GM12892 (cell line): ENCODE results near the gene ZFP28. TPM values are rescaled to one million over a fixed set of nuclear protein-coding genes. Genes with fewer than 3 reads are reported as not detected.
A peak's percentile ranks its signal among the peaks of the same experiment; 100 is the strongest.

Experiments
- DNase-seq: peaks from one replicate; pipeline ENCODE4 v3.0.0; 2011; ENCODE audit not compliant: insufficient read length
- FAIRE-seq: peaks from 2 replicates; lab custom pipeline; 2011; peaks lifted over from hg19 to GRCh38; lab: Jason Lieb, UNC
- POLR2A ChIP-seq: IDR thresholded peaks from 2 replicates; pipeline ENCODE4 v1.6.1; 2011; ENCODE audit warnings: low read depth, low read length, control low read depth
- POLR2AphosphoS5 ChIP-seq: IDR thresholded peaks from 2 replicates; pipeline ENCODE4 v1.6.1; 2011; ENCODE audit warnings: low read depth, low read length, control low read depth
- TAF1 ChIP-seq: IDR thresholded peaks from 2 replicates; pipeline ENCODE4 v1.6.1; 2011; ENCODE audit warnings: low read depth, mild to moderate bottlenecking, control low read depth, low read length, borderline replicate concordance
- polyA plus RNA-seq: library from polyadenylated mRNA; unstranded; fragments of >200 nt; gene quantifications from one replicate; pipeline ENCODE4 v1.2.1, GENCODE V29; 2012; ENCODE audit warnings: missing spikeins, inconsistent platforms; ENCODE audit not compliant: missing spikeins

Gene ZFP28
- polyA plus RNA-seq = not detected

GRCh38 chr19:56538761-56539263, at the start of gene ZFP28:
Gene ZFP28 (plus strand): TSS chr19:56538948. CDS start chr19:56539019, 71 bp downstream.
- FAIRE-seq (no peak), DNase-seq (peak; percentile 8)
- TF ChIP-seq TAF1 (no peak), POLR2AphosphoS5 (no peak), POLR2A (no peak)

DNA sequence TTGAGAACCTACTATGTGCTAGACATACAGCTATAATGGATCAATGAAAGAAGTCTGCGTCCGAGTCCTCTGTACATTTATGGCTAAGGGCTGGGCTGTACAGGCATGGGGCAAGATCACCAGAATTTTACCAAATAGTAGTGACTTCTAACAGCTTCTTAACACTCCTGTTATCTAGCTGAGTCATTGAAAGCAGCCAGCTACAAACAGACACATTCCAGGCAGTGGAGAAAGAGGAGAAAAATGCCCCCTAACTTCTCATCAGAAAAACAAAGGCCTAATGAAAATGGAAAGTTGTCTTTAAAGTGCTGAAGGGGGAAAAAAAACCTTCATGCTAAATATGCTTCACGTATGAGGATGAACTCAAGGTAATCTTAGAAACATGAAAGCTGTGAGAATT, 47.3 kb upstream of the ZFP28 start:
- DNase-seq (no peak), FAIRE-seq (no peak)
- TF ChIP-seq POLR2AphosphoS5 (no peak), POLR2A (no peak), TAF1 (no peak)

DNA sequence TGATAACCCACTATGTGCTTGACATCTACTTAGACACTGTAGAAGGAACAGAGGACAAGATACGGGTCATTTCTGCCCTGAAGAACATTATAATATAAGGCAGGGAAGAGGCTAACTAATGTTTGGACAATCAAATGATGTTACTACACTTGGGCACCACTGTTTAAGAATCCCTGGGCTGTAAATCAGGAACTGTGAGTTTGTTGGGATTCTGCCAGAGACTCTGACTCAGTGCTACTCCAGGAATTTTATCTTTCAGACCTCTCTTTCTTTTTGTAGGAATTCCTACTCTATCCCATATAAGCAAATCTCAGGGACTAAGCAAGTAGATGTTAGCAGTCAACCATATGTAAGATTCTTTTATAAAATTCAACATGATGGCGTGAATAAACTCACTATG, 34.2 kb upstream of the ZFP28 start:
- FAIRE-seq = no peak
- no peak for DNase-seq
- TF ChIP-seq POLR2AphosphoS5 (no peak), POLR2A (no peak), TAF1 (no peak)

DNA sequence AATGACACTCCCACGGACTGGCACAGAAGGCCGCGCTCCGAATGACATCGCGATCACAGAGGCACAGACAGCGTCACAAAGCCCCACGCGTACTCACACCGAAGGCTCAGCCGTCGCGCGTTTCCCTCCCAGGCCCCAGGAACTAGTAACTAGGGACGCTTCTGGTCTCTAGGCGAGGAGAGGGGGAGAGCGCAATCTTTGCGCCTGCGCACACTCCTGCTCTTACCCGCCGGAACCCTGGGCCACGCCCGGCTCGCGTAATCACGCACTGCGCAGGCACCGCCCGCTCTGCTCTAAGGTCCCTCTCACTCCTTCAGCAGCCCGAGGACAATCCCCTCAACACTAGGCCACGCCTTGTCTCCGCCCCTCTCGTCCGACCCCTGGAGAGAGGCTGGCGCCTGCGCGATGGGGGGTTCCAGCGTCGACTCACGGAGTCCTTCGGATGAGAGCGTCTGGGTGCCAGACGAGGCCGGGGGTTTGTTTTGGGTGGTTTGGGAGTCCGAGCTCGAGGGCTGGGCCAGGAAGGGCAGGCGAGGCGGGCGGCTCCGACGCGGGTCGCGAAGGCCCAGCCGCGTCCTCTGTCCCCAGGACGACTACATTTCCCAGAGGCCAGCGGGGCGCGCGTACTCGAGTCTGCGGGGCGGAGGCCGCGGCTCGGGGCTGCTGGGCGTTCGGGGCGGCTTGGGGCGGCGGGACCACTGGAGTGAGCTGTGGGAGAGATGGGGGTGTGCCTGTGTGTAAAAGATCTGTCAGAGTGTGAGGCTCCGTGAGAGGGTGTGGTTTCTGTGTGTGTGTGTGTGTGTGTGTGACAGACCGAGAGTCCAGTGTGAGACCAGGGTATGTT, 31.1 kb upstream of the ZFP28 start, which contains the start of gene ZNF471:
Gene ZNF471 (plus strand): TSS at position 410 of the 844 bp plus-strand sequence. CDS start 3,717 bp downstream, outside the sequence.
- no peak for FAIRE-seq
- no peak for DNase-seq
- TF ChIP-seq TAF1 = no peak

GRCh38 chr19:56508290-56508778, 30.4 kb upstream of the ZFP28 start:
- no peak for FAIRE-seq
- DNase-seq = no peak
- TF ChIP-seq TAF1 (no peak), POLR2A (no peak), POLR2AphosphoS5 (no peak)

DNA sequence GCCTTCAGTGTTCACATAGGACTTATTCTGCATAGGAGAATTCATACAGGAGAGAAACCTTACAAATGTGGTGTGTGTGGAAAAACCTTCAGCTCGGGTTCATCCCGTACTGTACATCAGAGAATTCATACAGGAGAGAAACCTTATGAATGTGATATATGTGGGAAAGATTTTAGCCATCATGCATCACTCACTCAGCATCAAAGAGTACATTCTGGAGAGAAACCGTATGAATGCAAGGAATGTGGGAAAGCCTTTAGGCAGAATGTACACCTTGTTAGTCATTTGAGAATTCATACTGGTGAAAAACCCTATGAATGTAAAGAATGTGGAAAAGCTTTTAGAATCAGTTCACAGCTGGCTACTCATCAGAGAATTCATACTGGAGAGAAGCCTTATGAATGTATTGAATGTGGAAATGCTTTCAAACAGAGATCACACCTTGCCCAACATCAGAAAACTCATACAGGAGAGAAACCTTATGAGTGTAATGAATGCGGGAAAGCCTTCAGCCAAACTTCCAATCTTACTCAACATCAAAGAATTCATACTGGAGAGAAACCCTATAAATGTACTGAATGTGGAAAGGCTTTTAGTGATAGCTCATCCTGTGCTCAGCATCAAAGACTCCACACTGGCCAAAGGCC, 13.4 kb upstream of the ZFP28 start:
- FAIRE-seq = no peak
- no peak for DNase-seq
- TF ChIP-seq POLR2A = no peak
- TF ChIP-seq TAF1 = no peak
- no peak for TF ChIP-seq POLR2AphosphoS5

GRCh38 chr19:56537442-56537841, 1.3 kb upstream of the ZFP28 start:
- no peak for DNase-seq
- no peak for FAIRE-seq
- no peak for TF ChIP-seq TAF1

- DNase-seq (peak; percentile 11), FAIRE-seq (no peak)
- TF ChIP-seq TAF1 = no peak
- TF ChIP-seq POLR2AphosphoS5 = no peak
- no peak for TF ChIP-seq POLR2A
These were observed 441 bp upstream of the ZFP28 start for GRCh38 chr19:56538254-56538760.

DNA sequence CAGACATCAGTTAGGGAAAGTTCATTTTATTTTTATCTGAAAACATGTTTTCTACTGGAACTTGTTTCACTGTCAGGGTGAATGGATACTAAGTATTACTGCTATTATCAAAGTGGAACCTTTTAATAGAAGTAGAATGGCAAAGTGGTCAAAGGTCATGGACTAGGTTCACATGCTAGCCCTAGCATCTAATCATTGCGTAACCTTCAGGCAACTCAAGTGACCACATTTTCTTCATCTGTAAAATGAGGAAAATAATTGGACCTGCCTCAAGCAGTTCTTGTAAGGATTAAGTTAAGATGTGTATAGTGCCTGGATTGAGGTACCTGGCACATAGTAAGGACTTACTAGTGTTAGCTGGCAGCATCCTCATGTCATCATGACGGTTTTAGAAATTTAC, 5.0 kb downstream of the ZFP28 start:
- no peak for TF ChIP-seq POLR2AphosphoS5
- TF ChIP-seq TAF1 = no peak
- no peak for TF ChIP-seq POLR2A
- DNase-seq (no peak), FAIRE-seq (no peak)

DNA sequence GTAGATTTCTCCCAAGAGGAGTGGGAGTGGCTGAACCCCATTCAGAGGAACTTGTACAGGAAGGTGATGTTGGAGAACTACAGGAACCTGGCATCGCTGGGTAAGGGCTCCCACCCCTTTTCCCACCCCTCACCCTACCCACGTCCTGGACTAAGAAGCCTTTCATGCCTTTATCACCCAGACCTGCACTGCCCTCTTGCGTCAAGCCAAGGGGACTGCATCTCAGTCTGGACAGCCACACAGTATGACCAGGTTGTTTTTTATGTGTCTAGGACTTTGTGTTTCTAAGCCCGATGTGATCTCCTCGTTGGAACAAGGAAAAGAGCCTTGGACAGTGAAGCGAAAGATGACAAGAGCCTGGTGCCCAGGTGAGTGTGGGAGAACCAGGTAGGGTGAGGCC, 8.8 kb downstream of the ZFP28 start:
- FAIRE-seq = no peak
- no peak for DNase-seq
- TF ChIP-seq TAF1 (no peak), POLR2A (no peak), POLR2AphosphoS5 (no peak)

DNA sequence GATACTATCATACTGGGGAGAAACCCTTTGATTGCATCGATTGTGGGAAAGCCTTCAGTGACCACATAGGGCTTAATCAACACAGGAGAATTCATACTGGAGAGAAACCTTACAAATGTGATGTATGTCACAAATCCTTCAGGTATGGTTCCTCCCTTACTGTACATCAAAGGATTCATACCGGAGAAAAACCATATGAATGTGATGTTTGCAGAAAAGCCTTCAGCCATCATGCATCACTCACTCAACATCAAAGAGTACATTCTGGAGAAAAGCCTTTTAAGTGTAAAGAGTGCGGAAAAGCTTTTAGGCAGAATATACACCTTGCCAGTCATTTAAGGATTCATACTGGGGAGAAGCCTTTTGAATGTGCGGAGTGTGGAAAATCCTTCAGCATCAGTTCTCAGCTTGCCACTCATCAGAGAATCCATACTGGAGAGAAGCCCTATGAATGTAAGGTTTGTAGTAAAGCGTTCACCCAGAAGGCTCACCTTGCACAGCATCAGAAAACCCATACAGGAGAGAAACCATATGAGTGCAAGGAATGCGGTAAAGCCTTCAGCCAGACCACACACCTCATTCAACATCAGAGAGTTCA, 15.6 kb downstream of the ZFP28 start:
- TF ChIP-seq POLR2A (no peak), POLR2AphosphoS5 (no peak), TAF1 (no peak)
- no peak for FAIRE-seq
- no peak for DNase-seq
